Activated T-helper 1 cell treated with anti-CD3 and anti-CD28 coated beads, Interleukin-2, amount 50 U/mL, for 16 hours (primary cell): ENCODE results near the gene DELE1.
A peak's percentile ranks its signal among the peaks of the same experiment; 100 is the strongest.

Source experiments
- DNase-seq, 2 donors: peaks; one replicate each; pipeline ENCODE4 v3.0.0-alpha.2; 2020; ENCODE audit warnings: low read depth in 1 of 2, low spot score in 1 of 2

Gene DELE1

GRCh38 chr5:141923448-141924313, at the start of gene DELE1:
TSS of gene DELE1 (plus strand) at chr5:141923871. CDS start at chr5:141923942, 71 bp downstream.
- peak; percentile 78 for DNase-seq

- DNase-seq: no peak
Measured at GRCh38 chr5:141873933-141874261, 49.8 kb upstream of the DELE1 start.

- no peak for DNase-seq
Measured at GRCh38 chr5:141874262-141874964, 49.3 kb upstream of the DELE1 start.

- no peak for DNase-seq
Measured at GRCh38 chr5:141875022-141875740, 48.5 kb upstream of the DELE1 start.

- DNase-seq: no peak
Measured at GRCh38 chr5:141875795-141876627, 47.7 kb upstream of the DELE1 start.

- no peak for DNase-seq
Measured at GRCh38 chr5:141876628-141877355, 46.9 kb upstream of the DELE1 start.

- no peak for DNase-seq
Measured at GRCh38 chr5:141877356-141878185, 46.1 kb upstream of the DELE1 start.

GRCh38 chr5:141878186-141878710, 45.4 kb upstream of the DELE1 start, which contains the start of gene PCDH1:
TSS of gene PCDH1 (minus strand) at chr5:141878410. CDS start at chr5:141878262, 148 bp downstream.
- DNase-seq: no peak

GRCh38 chr5:141878711-141879425, 44.8 kb upstream of the DELE1 start:
- DNase-seq: peak; percentile 73 to 77

- no peak for DNase-seq
Measured at GRCh38 chr5:141879426-141879759, 44.3 kb upstream of the DELE1 start.

GRCh38 chr5:141879941-141880738, 43.5 kb upstream of the DELE1 start:
- DNase-seq: no peak

- no peak for DNase-seq
Measured at GRCh38 chr5:141880961-141881801, 42.5 kb upstream of the DELE1 start.

GRCh38 chr5:141881886-141882285, 41.8 kb upstream of the DELE1 start:
- no peak for DNase-seq

GRCh38 chr5:141882594-141883183, 41.0 kb upstream of the DELE1 start:
- DNase-seq: no peak

GRCh38 chr5:141883184-141883891, 40.3 kb upstream of the DELE1 start:
- no peak for DNase-seq

- no peak for DNase-seq
Measured at GRCh38 chr5:141883892-141884318, 39.8 kb upstream of the DELE1 start.
